ENCODE results near the gene LYPD6.

The LYPD6 gene

GRCh38 chr2:149348291-149348690, 17.9 kb downstream of the LYPD6 start:
- no peak for DNase-seq (ENCODE audit: low spot score)

- DNase-seq (ENCODE audit: low spot score) = no peak
Measured at GRCh38 chr2:149353421-149353820, 23.0 kb downstream of the LYPD6 start.

- no peak for DNase-seq (ENCODE audit: low spot score)
Measured at GRCh38 chr2:149355716-149356422, 25.5 kb downstream of the LYPD6 start.

GRCh38 chr2:149357058-149357457, 26.7 kb downstream of the LYPD6 start:
- DNase-seq (ENCODE audit: low spot score) = no peak

- no peak for DNase-seq (ENCODE audit: low spot score)
Measured at GRCh38 chr2:149360106-149360505, 29.7 kb downstream of the LYPD6 start.

GRCh38 chr2:149363958-149364357, 33.6 kb downstream of the LYPD6 start:
- DNase-seq (ENCODE audit: low spot score) = no peak

GRCh38 chr2:149364839-149365238, 34.5 kb downstream of the LYPD6 start:
- no peak for DNase-seq (ENCODE audit: low spot score)

GRCh38 chr2:149365931-149366583, 35.7 kb downstream of the LYPD6 start:
- peak; percentile 68 for DNase-seq (ENCODE audit: low spot score)

GRCh38 chr2:149370061-149370775, 39.8 kb downstream of the LYPD6 start:
- DNase-seq (ENCODE audit: low spot score) = no peak

- DNase-seq (ENCODE audit: low spot score) = no peak
Measured at GRCh38 chr2:149371476-149371875, 41.1 kb downstream of the LYPD6 start.

GRCh38 chr2:149375801-149376361, 45.5 kb downstream of the LYPD6 start:
- DNase-seq (ENCODE audit: low spot score) = no peak

GRCh38 chr2:149380205-149380604, 49.8 kb downstream of the LYPD6 start:
- DNase-seq (ENCODE audit: low spot score) = no peak

- DNase-seq (ENCODE audit: low spot score) = no peak
Measured at GRCh38 chr2:149383340-149383739, 53.0 kb downstream of the LYPD6 start.

- no peak for DNase-seq (ENCODE audit: low spot score)
Measured at GRCh38 chr2:149385350-149385749, 55.0 kb downstream of the LYPD6 start.

GRCh38 chr2:149387411-149387810, 57.0 kb downstream of the LYPD6 start:
- no peak for DNase-seq (ENCODE audit: low spot score)

- DNase-seq (ENCODE audit: low spot score) = peak; percentile 10
Measured at GRCh38 chr2:149388120-149388816, 57.9 kb downstream of the LYPD6 start.

- no peak for DNase-seq (ENCODE audit: low spot score)
Measured at GRCh38 chr2:149389506-149390167, 59.2 kb downstream of the LYPD6 start.

GRCh38 chr2:149393614-149394013, 63.2 kb downstream of the LYPD6 start:
- DNase-seq (ENCODE audit: low spot score) = no peak

GRCh38 chr2:149394864-149395263, 64.5 kb downstream of the LYPD6 start:
- DNase-seq (ENCODE audit: low spot score) = no peak

GRCh38 chr2:149399934-149400615, 69.7 kb downstream of the LYPD6 start:
- DNase-seq (ENCODE audit: low spot score) = no peak

- DNase-seq (ENCODE audit: low spot score) = no peak
Measured at GRCh38 chr2:149400997-149401396, 70.6 kb downstream of the LYPD6 start.

All from SW480 (cell line).